ENCODE measurements around the gene TBC1D13. TPM values are rescaled to one million over a fixed set of nuclear protein-coding genes. Genes with fewer than 3 reads are reported as not detected.

The TBC1D13 gene
- total RNA-seq, 2 donors from 2014 or later, result 17.4 to 21.6 TPM

- no peak for DNase-seq
- intact Hi-C loops (cut with DNase I), result no loop called here
- no peak overlapping the region for H3K4me3 ChIP-seq
- no peaks in the 10 kb centered on the region for H3K27me3 ChIP-seq
- TF ChIP-seq CTCF (IDR thresholded peaks at IDR 0.05), result no peak
- H3K9me3 ChIP-seq, result no peaks in the 10 kb centered on the region
- no peaks in the 10 kb centered on the region for H3K4me1 ChIP-seq
- no peak overlapping the region for H3K9ac ChIP-seq (ENCODE audit: low read depth in 2 of 2, low read length in 2 of 2)
- no peaks in the 10 kb centered on the region for H3K36me3 ChIP-seq
- H3K27ac ChIP-seq, result no peak overlapping the region
Measured at GRCh38 chr9:128809036-128809599, 22.1 kb downstream of the TBC1D13 start.

GRCh38 chr9:128809831-128810230, 22.8 kb downstream of the TBC1D13 start:
- Histone ChIP-seq H3K4me3 (no peak overlapping the region), H3K9ac (ENCODE audit: low read depth in 2 of 2, low read length in 2 of 2) (no peak overlapping the region), H3K36me3 (no peaks in the 10 kb centered on the region), H3K4me1 (no peaks in the 10 kb centered on the region), H3K27ac (no peak overlapping the region), H3K27me3 (no peaks in the 10 kb centered on the region), H3K9me3 (no peaks in the 10 kb centered on the region)
- no peak for TF ChIP-seq CTCF (IDR thresholded peaks at IDR 0.05)
- intact Hi-C loops (cut with DNase I), result no loop called here
- no peak for DNase-seq

GRCh38 chr9:128810873-128811272, 23.8 kb downstream of the TBC1D13 start:
- no peak for DNase-seq
- H3K9me3 ChIP-seq, result no peaks in the 10 kb centered on the region
- no peak overlapping the region for H3K4me3 ChIP-seq
- intact Hi-C loops (cut with DNase I), result no loop called here
- no peaks in the 10 kb centered on the region for H3K36me3 ChIP-seq
- H3K4me1 ChIP-seq, result no peaks in the 10 kb centered on the region
- no peaks in the 10 kb centered on the region for H3K27me3 ChIP-seq
- no peak overlapping the region for H3K9ac ChIP-seq (ENCODE audit: low read depth in 2 of 2, low read length in 2 of 2)
- no peak for TF ChIP-seq CTCF (IDR thresholded peaks at IDR 0.05)
- H3K27ac ChIP-seq, result no peak overlapping the region

- intact Hi-C loops (cut with DNase I), result no loop called here
- peak; percentile 99 for DNase-seq
- no peaks in the 10 kb centered on the region for H3K9me3 ChIP-seq
- no peaks in the 10 kb centered on the region for H3K27me3 ChIP-seq
- no peaks in the 10 kb centered on the region for H3K36me3 ChIP-seq
- H3K27ac ChIP-seq, result peak within 1 kb of the TSS; percentile 87
- peak within 1 kb of the TSS; percentile 68 to 75 for H3K9ac ChIP-seq (ENCODE audit: low read depth in 2 of 2, low read length in 2 of 2)
- H3K4me3 ChIP-seq, result peak within 1 kb of the TSS; percentile 67
- peak; percentile 95 for TF ChIP-seq CTCF (IDR thresholded peaks at IDR 0.05)
- no peaks in the 10 kb centered on the region for H3K4me1 ChIP-seq
Measured at GRCh38 chr9:128818099-128818838, 31.2 kb downstream of the TBC1D13 start, which contains the start of gene ENDOG. ENDOG (plus strand) TSS chr9:128818500; CDS start chr9:128818685, 185 bp downstream.

- Histone ChIP-seq H3K27me3 (no peaks in the 10 kb centered on the region), H3K9me3 (no peaks in the 10 kb centered on the region), H3K4me1 (no peaks in the 10 kb centered on the region), H3K4me3 (peak overlapping the region; percentile 67), H3K27ac (peak overlapping the region; percentile 87), H3K36me3 (no peaks in the 10 kb centered on the region), H3K9ac (ENCODE audit: low read depth in 2 of 2, low read length in 2 of 2) (peak overlapping the region; percentile 49 to 75)
- DNase-seq, result peak; percentile 36
- intact Hi-C loops (cut with DNase I), result no loop called here
- TF ChIP-seq CTCF (IDR thresholded peaks at IDR 0.05), result no peak
Measured at GRCh38 chr9:128818839-128819715, 32.0 kb downstream of the TBC1D13 start.

Measured in colonic mucosa (tissue), 4 donors.